Measurements from ENCODE around the gene RNU6-8. TPM values are rescaled to one million over a fixed set of nuclear protein-coding genes. Genes with fewer than 3 reads are reported as not detected.
A peak's percentile ranks its signal among the peaks of the same experiment; 100 is the strongest.

RNU6-8 gene
- polyA plus RNA-seq, 2 of the 4 experiments (the other 2 are of a cell fraction): not detected

DNA sequence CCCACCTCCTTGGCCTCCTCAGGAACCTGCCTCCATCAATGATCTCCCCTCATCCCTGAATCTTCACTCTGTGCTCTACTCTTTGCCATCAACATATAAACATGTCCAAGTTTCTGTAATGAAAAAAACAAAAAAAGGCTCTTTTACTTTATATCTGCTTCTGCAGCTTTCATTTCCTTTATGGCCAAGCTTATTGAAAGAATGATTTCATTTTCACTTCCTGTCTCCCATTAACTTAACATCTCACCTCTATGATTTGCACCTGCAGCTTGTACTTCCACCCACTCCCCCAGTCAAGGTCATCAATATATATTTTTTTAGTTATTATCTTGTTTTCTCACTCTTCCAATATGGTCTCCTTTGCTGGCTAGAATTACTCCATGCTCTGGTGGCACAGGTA is 16.8 kb downstream of the RNU6-8 start:
- Histone ChIP-seq H3K4me3 (no peak overlapping the region), H3K4me1 (0 out of 3 replicates have a peak, but pooled peaks cover 4% of the 10 kb centered on the region), H3K4me2 (no peak overlapping the region), H3K27ac (no peak overlapping the region), H3K9me3 (peaks cover 10% of the 10 kb centered on the region)
- ATAC-seq: no peak
- TF ChIP-seq NFE2L2 (conservative IDR thresholded peaks at IDR 0.05; ENCODE audit: low read length) (no peak), BHLHE40 (IDR thresholded peaks at IDR 0.05; ENCODE audit: low read depth, low read length) (no peak), NPAS2 (CRISPR knock-in tag; IDR thresholded peaks at IDR 0.05; ENCODE audit: borderline replicate concordance) (no peak), CHD2 (IDR thresholded peaks at IDR 0.05; ENCODE audit: low read length, partially characterized antibody) (no peak), ZC3H11A (IDR thresholded peaks at IDR 0.05) (no peak), POLR2A (IDR thresholded peaks at IDR 0.05; ENCODE audit: low read length) (no peak), TP53 (CRISPR knock-in tag; IDR thresholded peaks at IDR 0.05) (no peak), MAFK (IDR thresholded peaks at IDR 0.05; ENCODE audit: partially characterized antibody) (no peak), PHF8 (IDR thresholded peaks at IDR 0.05; ENCODE audit: borderline replicate concordance, low read depth) (no peak), POLR2AphosphoS2 (conservative IDR thresholded peaks at IDR 0.05; ENCODE audit: low read length) (no peak), ESRRA (IDR thresholded peaks at IDR 0.05; ENCODE audit: borderline replicate concordance, low read length) (no peak), RARB (CRISPR knock-in tag; IDR thresholded peaks at IDR 0.05) (no peak), FOXS1 (CRISPR knock-in tag; IDR thresholded peaks at IDR 0.05) (no peak)
- TF ChIP-seq, protein P1, sequence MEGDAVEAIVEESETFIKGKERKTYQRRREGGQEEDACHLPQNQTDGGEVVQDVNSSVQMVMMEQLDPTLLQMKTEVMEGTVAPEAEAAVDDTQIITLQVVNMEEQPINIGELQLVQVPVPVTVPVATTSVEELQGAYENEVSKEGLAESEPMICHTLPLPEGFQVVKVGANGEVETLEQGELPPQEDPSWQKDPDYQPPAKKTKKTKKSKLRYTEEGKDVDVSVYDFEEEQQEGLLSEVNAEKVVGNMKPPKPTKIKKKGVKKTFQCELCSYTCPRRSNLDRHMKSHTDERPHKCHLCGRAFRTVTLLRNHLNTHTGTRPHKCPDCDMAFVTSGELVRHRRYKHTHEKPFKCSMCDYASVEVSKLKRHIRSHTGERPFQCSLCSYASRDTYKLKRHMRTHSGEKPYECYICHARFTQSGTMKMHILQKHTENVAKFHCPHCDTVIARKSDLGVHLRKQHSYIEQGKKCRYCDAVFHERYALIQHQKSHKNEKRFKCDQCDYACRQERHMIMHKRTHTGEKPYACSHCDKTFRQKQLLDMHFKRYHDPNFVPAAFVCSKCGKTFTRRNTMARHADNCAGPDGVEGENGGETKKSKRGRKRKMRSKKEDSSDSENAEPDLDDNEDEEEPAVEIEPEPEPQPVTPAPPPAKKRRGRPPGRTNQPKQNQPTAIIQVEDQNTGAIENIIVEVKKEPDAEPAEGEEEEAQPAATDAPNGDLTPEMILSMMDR (IDR thresholded peaks at IDR 0.05): no peak
- TF ChIP-seq, protein P2, sequence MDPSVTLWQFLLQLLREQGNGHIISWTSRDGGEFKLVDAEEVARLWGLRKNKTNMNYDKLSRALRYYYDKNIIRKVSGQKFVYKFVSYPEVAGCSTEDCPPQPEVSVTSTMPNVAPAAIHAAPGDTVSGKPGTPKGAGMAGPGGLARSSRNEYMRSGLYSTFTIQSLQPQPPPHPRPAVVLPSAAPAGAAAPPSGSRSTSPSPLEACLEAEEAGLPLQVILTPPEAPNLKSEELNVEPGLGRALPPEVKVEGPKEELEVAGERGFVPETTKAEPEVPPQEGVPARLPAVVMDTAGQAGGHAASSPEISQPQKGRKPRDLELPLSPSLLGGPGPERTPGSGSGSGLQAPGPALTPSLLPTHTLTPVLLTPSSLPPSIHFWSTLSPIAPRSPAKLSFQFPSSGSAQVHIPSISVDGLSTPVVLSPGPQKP (IDR thresholded peaks at IDR 0.05; ENCODE audit: low read depth, low read length): no peak
- DNase-seq (ENCODE audit: low read depth in 1 of 2, low spot score in 1 of 2): no peak
- ChIA-PET POLR2A (no interaction called here), CTCF (no interaction called here)
- FAIRE-seq: no peak

- H3K9me3 ChIP-seq: peaks cover 19% of the 10 kb centered on the region
- ATAC-seq (no peak), FAIRE-seq (no peak), DNase-seq (ENCODE audit: low read depth in 1 of 2, low spot score in 1 of 2) (no peak)
- no peak for TF ChIP-seq KDM5A (IDR thresholded peaks at IDR 0.05)
- peak; percentile 39; the same call in 1 of the 2 replicates for TF ChIP-seq KDM1A (IDR thresholded peaks at IDR 0.05; ENCODE audit: low read depth)
- TF ChIP-seq EHMT2 (IDR thresholded peaks at IDR 0.05; ENCODE audit: low read depth): no peak
- no peak for TF ChIP-seq SREBF2 (IDR thresholded peaks at IDR 0.05)
- no peak for TF ChIP-seq EP300 (IDR thresholded peaks at IDR 0.05)
- no peak for TF ChIP-seq NR3C1 (IDR thresholded peaks at IDR 0.05)
- POLR2A ChIA-PET: no interaction called here
- no peak overlapping the region for H3K4me2 ChIP-seq
- WGBS (ENCODE audit: missing lambda C conversion rate): 51% methylated on average over 1 of the region's 1 CpG
- 0 out of 3 replicates have a peak, but pooled peaks cover 4% of the 10 kb centered on the region for H3K4me1 ChIP-seq
- H3K4me3 ChIP-seq: no peak overlapping the region
- H3K27ac ChIP-seq: no peak overlapping the region
- CTCF ChIA-PET: no interaction called here
These were observed 18.0 kb downstream of the RNU6-8 start for GRCh38 chr14:32185097-32185496.

DNA sequence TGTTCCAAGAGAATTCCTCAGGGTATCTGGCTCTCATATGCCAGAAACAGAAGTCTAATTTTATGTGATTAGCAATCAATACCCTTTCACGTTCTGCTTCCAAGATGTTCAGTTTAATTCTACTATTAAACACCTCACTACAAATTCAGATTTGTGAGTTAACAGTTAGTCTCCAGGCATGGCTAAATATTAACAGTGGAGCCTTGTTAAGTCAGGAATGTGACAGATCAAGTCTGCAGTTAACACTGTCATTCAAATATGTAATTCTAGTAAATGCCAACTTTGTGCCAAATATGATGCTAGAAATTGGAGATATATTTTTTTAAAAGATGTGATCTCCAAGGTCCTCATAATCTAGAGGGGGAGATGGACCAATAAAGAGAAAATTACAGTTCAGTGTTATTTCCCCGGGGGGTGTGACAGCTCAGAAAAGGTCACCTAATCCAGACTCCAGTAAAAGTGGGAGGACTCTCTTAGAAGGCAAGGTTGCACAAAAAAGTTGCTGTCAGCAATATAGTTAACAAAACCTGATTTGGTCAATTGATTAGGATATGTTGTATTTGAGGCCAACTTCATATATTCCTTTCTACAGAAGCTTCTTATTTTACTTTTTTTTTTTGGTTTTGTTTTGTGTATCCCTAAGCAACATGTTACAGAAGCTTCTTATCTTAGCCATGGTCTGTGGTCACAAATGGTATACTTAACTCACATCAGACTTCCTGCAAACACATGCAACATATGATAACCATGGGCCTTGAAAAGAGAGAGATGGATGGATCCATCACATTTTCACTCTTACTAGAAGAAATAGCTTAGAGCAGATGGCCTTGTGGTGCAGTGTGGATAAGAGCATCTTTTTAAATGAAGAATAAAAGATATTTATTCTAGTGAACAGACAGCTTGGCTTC is 19.7 kb downstream of the RNU6-8 start:
- 0 out of 3 replicates have a peak, but pooled peaks cover 4% of the 10 kb centered on the region for H3K4me1 ChIP-seq
- no peak overlapping the region for H3K27ac ChIP-seq
- ChIA-PET POLR2A (no interaction called here), CTCF (interaction anchor here (1.1 kb wide), 1 partner anchor 16 kb away, joined by 3 read pairs; no protein-coding TSS in a partner anchor)
- no peak for FAIRE-seq
- no peak for ATAC-seq
- DNase-seq (ENCODE audit: low read depth in 1 of 2, low spot score in 1 of 2): no peak
- WGBS (ENCODE audit: missing lambda C conversion rate): 16% methylated on average over 2 of the region's 2 CpGs
- H3K4me2 ChIP-seq: no peak overlapping the region
- no peak overlapping the region for H3K4me3 ChIP-seq
- peaks cover 33% of the 10 kb centered on the region for H3K9me3 ChIP-seq
- TF ChIP-seq MAFK (IDR thresholded peaks at IDR 0.05; ENCODE audit: partially characterized antibody) (peak; percentile 61), POLR2A (IDR thresholded peaks at IDR 0.05; ENCODE audit: low read length) (no peak)

Measured in A549 (cell line).